Tibial nerve (tissue), 4 donors: ENCODE measurements around the gene DLGAP1. TPM values are rescaled to one million over a fixed set of nuclear protein-coding genes. Genes with fewer than 3 reads are reported as not detected.

ENCODE experiments used
- DNase-seq, 2 donors: peaks; one replicate each; pipeline ENCODE4 v3.0.0-alpha.2; 2019; ENCODE audit warnings: low spot score in 2 of 2
- H3K27ac ChIP-seq, 4 donors: fragments of 200-600 bp; sonication (generic) in 3 of 4; one replicate each; pipeline ENCODE4 v1.5.1; 2017 to 2019; ENCODE audit warnings: mild to moderate bottlenecking in 1 of 4
- H3K27me3 ChIP-seq, 2 donors: fragments of 200-600 bp; sonication (generic) in 1 of 2; one replicate each; pipeline versions ENCODE4 v1.5.1 to v1.6.0; 2017 to 2019
- H3K36me3 ChIP-seq, 3 donors: fragments of 200-600 bp; sonication (generic); one replicate each; pipeline ENCODE4 v1.5.1; 2018 to 2019
- H3K4me1 ChIP-seq, 4 donors: fragments of 200-600 bp; sonication (generic) in 3 of 4; one replicate each; pipeline ENCODE4 v1.5.1; 2017 to 2019
- H3K4me3 ChIP-seq, 4 donors: fragments of 200-600 bp; sonication (generic) in 3 of 4; one replicate each; pipeline ENCODE4 v1.5.1; 2017 to 2019; ENCODE audit warnings: mild to moderate bottlenecking in 1 of 4, moderate library complexity in 1 of 4
- H3K9me3 ChIP-seq, 4 donors: fragments of 200-600 bp; sonication (generic) in 3 of 4; one replicate each; pipeline ENCODE4 v1.5.1; 2017 to 2019
- EP300 ChIP-seq, 2 donors: sonication (generic); formaldehyde crosslinking; IDR thresholded peaks; one replicate each; pipeline ENCODE4 v1.6.1; 2017; ENCODE audit warnings: antibody characterized with exemption in 2 of 2, mild to moderate bottlenecking in 1 of 2
- POLR2A ChIP-seq, 2 donors: fragments of 450-650 bp; IDR thresholded peaks; one replicate each; pipeline ENCODE4 v1.6.1; 2017; ENCODE audit warnings: antibody characterized with exemption in 2 of 2, mild to moderate bottlenecking in 2 of 2, moderate library complexity in 2 of 2
- WGBS, 2 donors: methylation state at CpG; one replicate each; pipeline ENCODE4 v1.1.5; 2018; 5-methylcytosine and 5-hydroxymethylcytosine counted together
- total RNA-seq, 4 donors: library from RNA; depleted of rRNA; stranded (reverse); fragments of >200 nt; gene quantifications; one replicate each; pipeline ENCODE4 v1.1.0, GENCODE V29; 2016
- TF ChIP-seq, protein P1 (sequence below), 5 experiments: fragments of 200-600 bp in 3 of 5; fragments of 450-650 bp in 2 of 5; sonication (generic) in 3 of 5; IDR thresholded peaks; one replicate each; pipeline ENCODE4 v1.5.1; 2016 to 2019; ENCODE audit warnings: antibody characterized with exemption in 5 of 5, mild to moderate bottlenecking in 3 of 5, moderate library complexity in 2 of 5

Gene DLGAP1
- total RNA-seq, 4 donors from 2014 or later: 1.5 to 18.3 (median 2.5) TPM

DNA sequence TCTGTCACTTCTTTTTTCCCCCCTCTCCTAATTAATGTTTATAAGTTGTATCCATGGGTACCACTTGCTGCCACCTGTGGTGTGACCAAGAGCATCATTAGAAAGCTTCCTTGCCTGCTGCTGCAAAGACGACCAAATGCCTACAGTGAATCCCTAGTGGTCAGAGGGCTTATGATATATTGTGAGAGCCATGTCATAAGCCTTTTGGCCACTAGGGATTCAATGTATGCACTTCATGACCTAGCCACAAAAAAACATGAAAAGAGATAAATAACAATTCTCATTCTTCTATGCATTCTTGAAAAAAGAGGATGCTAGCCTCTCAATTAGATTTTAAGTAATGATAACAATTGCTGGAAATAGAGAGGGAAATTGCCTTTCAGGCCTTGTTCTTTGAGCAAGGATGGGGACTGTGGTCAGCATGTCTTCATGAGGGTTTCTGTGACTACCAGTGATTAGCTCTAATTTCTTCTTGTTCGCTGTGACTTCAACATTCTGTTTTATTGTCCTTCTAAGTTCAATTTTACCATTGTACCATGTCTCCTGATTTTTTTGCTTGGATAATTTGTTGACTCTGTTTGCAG, 569.8 kb downstream of the DLGAP1 start:
- no peak overlapping the region for H3K4me3 ChIP-seq
- no peaks in the 10 kb centered on the region for H3K9me3 ChIP-seq
- 72 to 79% methylated on average over 2 of the region's 2 CpGs for WGBS, 2 donors

DNA sequence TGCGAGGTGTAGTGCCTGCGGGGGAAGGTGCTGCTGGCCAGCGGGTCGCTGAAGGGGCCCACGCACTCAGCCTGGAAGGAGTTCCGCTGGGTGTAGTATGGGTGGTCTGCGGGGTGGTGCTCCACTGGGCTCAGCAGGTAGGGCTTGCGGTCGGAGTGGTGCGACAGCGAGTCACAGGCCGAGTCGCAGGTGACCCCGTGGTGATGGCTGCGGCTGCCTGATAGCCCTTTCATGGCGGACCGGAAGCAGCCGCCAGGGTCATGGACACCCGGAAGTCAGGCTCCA, 575.3 kb downstream of the DLGAP1 start:
- Histone ChIP-seq H3K9me3 (no peaks in the 10 kb centered on the region), H3K4me1 (peaks cover 0 to under 1% (median 0%) of the 10 kb centered on the region in 4 donors), H3K27me3 (no peaks in the 10 kb centered on the region), H3K27ac (no peak overlapping the region), H3K36me3 (no peaks in the 10 kb centered on the region), H3K4me3 (no peak overlapping the region)
- WGBS, 2 donors: 98 to 99% methylated on average over 19 of the region's 19 CpGs
- no peak for TF ChIP-seq POLR2A (IDR thresholded peaks at IDR 0.05)
- TF ChIP-seq, protein P1, sequence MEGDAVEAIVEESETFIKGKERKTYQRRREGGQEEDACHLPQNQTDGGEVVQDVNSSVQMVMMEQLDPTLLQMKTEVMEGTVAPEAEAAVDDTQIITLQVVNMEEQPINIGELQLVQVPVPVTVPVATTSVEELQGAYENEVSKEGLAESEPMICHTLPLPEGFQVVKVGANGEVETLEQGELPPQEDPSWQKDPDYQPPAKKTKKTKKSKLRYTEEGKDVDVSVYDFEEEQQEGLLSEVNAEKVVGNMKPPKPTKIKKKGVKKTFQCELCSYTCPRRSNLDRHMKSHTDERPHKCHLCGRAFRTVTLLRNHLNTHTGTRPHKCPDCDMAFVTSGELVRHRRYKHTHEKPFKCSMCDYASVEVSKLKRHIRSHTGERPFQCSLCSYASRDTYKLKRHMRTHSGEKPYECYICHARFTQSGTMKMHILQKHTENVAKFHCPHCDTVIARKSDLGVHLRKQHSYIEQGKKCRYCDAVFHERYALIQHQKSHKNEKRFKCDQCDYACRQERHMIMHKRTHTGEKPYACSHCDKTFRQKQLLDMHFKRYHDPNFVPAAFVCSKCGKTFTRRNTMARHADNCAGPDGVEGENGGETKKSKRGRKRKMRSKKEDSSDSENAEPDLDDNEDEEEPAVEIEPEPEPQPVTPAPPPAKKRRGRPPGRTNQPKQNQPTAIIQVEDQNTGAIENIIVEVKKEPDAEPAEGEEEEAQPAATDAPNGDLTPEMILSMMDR (IDR thresholded peaks at IDR 0.05): no peak
- DNase-seq: no peak

More for the DNA sequence above, 569.8 kb downstream of the DLGAP1 start:
- Histone ChIP-seq H3K27ac (no peak overlapping the region), H3K36me3 (no peaks in the 10 kb centered on the region), H3K27me3 (no peaks in the 10 kb centered on the region), H3K4me1 (no peaks in the 10 kb centered on the region)
- DNase-seq: no peak
- TF ChIP-seq, protein P1 (IDR thresholded peaks at IDR 0.05): no peak
- TF ChIP-seq EP300 (IDR thresholded peaks at IDR 0.05) (no peak), POLR2A (IDR thresholded peaks at IDR 0.05) (no peak)

DNA sequence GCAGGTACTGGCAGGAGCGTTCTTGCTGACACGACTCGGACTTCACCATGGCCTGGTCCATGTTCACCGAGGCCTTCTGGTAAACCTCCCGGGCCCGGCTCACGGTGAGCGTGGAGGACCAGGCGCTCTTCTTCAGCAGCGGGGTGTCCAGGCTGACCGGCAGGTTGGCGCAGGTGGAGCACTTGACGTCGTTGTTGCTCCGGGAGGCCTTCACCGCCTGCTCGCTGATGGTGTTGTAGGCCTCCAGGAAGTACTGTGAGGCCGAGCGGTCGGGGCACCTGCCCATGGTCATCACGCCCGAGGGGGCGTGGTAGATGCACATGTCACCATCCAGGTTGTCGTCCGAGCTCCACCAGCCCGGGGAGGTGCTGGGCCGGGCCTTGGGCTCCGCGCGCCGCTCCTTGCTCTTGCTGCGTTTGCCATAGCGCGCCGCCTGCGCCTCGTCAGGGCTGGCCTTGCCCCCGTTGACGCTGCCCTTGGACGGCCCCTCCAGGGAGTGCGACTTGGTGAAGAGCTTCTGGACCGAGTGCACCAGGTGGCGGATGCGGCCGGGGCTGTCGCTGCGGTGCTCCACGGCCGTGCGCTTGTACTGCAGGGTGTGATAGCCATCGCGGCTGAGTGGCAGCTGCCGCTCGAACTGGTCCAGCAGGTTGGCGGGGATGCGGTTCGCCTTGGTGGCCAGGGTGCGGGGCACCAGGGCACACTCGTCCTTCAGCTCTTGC, 575.8 kb downstream of the DLGAP1 start:
- H3K4me3 ChIP-seq: no peak overlapping the region
- DNase-seq: no peak
- WGBS, 2 donors: 96 to 98% methylated on average over 24 to 51 of the region's 59 CpGs
- no peaks in the 10 kb centered on the region for H3K9me3 ChIP-seq
- H3K27me3 ChIP-seq: no peaks in the 10 kb centered on the region
- H3K27ac ChIP-seq: no peak overlapping the region
- no peak for TF ChIP-seq POLR2A (IDR thresholded peaks at IDR 0.05)
- TF ChIP-seq, protein P1 (IDR thresholded peaks at IDR 0.05): no peak
- no peak for TF ChIP-seq EP300 (IDR thresholded peaks at IDR 0.05)
- H3K36me3 ChIP-seq: no peaks in the 10 kb centered on the region
- peaks cover 0 to 5% (median 0%) of the 10 kb centered on the region in 4 donors for H3K4me1 ChIP-seq

DNA sequence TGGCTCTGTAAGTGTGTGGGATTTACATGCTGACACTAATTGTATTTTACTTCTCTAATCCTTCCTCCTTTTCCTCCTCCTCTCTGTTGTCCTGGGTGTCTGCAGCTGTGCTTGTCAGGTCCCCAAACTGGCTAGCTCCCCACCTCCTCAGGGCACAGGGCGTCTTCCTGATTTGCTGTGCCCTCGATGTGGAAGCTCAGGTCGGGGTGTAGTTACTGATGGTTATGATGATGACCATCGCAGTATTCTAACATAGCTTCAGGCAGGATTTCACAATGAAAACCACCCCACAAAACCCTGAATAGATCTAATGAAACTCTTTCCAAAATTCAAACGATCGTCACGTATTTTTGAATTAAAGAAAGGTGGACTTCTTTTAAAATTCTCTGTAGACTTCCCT, 576.7 kb downstream of the DLGAP1 start:
- TF ChIP-seq EP300 (IDR thresholded peaks at IDR 0.05) (no peak), POLR2A (IDR thresholded peaks at IDR 0.05) (no peak)
- TF ChIP-seq, protein P1 (IDR thresholded peaks at IDR 0.05): no peak
- 81% methylated on average over 7 of the region's 7 CpGs for WGBS, 2 donors
- H3K36me3 ChIP-seq: no peaks in the 10 kb centered on the region
- no peak overlapping the region for H3K27ac ChIP-seq
- no peak for DNase-seq
- H3K27me3 ChIP-seq: no peaks in the 10 kb centered on the region
- H3K9me3 ChIP-seq: no peaks in the 10 kb centered on the region
- H3K4me3 ChIP-seq: no peak overlapping the region
- peaks cover 0 to 10% (median 0%) of the 10 kb centered on the region in 4 donors for H3K4me1 ChIP-seq

DNA sequence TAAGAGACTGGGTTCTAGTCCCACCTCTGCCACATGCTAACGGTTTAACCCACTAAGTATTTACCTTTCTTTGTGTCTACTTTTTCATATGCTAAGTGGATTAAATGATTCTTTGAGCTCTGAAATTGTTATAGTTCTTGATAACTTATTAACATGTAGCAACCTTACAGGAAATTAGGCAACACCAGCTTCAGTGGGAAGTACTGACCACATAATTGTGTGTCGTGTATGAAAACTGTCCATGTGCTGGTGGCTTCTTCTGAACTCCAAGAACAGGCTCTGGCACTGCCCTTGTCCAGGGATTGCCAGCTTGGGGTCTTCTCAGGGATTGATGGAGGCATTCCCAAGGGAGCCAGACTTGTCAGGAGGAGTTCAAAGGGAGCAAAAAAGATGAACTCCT, 577.4 kb downstream of the DLGAP1 start:
- no peaks in the 10 kb centered on the region for H3K36me3 ChIP-seq
- DNase-seq: no peak
- no peak for TF ChIP-seq POLR2A (IDR thresholded peaks at IDR 0.05)
- no peak for TF ChIP-seq EP300 (IDR thresholded peaks at IDR 0.05)
- TF ChIP-seq, protein P1 (IDR thresholded peaks at IDR 0.05): no peak
- 83 to 89% methylated on average over 2 of the region's 2 CpGs for WGBS, 2 donors
- no peaks in the 10 kb centered on the region for H3K27me3 ChIP-seq
- no peak overlapping the region for H3K4me3 ChIP-seq
- H3K27ac ChIP-seq: no peak overlapping the region
- H3K9me3 ChIP-seq: no peaks in the 10 kb centered on the region
- H3K4me1 ChIP-seq: peaks cover 0 to 10% (median 0%) of the 10 kb centered on the region in 4 donors
